ENCODE measurements around the gene PGLYRP1.

PGLYRP1 gene

GRCh38 chr19:46033401-46033800, 10.5 kb upstream of the PGLYRP1 start:
- in situ Hi-C loops (cut with MboI; ENCODE audit: low sequenced_read_pairs), result no loop called here

DNA sequence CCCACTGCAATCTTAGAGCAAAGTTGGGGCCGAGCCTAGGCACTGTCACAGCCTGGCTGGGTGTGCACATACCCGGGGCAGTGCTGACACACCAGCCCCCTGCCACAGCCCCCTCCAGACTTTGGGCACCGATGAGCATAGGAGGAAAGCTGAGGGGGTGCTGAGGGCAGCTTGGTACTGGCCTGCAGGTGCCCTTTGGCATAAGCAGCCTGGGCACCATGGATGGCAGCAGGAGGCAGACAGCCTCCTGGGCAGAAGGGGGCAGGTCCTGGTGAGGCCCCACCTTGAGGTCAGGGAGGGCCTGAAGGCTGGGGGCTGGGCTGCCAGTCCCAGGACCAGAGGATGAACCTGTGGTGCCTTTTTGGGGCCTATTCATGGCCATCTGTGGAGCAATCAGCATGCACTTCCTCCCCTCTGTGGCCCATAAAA, 9.8 kb upstream of the PGLYRP1 start:
- in situ Hi-C loops (cut with MboI; ENCODE audit: low sequenced_read_pairs), result no loop called here

DNA sequence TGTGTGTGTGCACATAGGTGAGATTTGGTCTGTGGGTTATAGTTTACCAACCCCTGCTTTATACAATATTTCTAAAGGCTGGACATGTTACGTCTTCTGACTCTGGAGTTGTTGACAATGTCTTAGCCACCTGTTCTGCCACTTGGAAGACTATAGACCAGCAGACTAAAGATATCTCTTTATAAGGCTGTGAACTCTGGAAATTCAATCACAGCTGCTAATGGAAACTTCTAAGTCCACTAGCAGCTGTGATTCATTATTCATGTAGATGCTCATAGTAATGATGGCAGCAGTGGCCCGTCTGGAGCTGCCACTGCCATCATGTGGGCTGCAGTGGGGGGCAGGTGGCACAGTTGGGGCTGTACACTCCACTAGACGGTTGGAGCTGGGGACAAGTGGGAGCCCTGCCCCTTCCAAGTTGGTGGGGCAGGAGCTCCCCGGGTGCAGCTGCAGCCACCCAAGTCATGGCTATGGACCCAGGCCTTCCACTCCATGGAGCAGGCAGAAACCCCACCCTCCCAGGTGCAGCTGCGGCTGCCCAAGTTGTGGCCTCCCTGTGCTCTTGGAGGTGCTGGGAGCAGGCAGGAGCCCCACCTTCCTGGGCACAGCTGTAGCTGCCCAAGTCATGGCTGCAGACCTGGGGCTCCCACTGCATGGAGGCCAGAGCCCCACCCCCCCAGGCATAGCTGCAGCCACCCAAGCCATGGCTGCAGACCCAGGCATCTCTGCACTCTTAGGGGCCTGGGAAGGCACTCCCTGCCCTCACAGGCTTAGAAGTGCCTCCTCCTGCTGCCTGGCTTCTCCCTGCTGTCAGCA, 9.1 kb upstream of the PGLYRP1 start:
- in situ Hi-C loops (cut with MboI; ENCODE audit: low sequenced_read_pairs), result no loop called here

DNA sequence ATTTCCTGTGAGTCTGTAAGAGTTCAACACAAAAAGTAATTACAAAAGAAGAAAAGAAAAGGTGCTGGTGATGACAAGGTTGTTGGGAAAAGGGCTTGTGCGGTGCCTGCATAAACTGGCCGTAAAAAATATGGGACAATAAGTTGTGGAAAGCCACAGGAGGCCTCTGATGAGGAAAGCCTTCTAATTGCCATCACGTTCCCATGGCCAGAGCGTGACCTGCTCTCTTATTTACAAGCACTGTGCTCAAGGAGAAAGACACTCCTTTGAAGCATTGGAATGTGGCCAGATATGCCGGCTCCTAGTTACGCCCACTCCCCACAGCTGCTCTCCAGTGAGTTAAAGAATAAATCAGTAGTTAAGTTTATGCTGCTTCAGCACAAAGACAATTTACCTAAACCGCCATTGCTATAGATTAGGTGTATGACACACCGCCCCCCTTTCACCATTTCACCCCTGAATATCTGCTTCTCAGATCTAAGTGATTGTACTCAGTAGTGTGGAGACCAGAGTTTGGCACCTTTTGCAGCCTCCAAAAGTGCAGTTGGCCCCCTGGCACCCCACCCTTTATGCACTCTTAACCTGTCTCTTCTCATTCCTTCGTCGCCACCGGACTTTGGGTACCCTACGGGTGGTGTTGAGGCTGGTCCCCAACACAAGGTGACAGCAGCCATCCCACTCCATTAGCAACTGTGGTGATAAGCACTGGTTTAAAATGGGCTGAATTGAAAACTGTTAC, 8.1 kb upstream of the PGLYRP1 start:
- in situ Hi-C loops (cut with MboI; ENCODE audit: low sequenced_read_pairs), result no loop called here

GRCh38 chr19:46025835-46026234, 3.0 kb upstream of the PGLYRP1 start:
- in situ Hi-C loops (cut with MboI; ENCODE audit: low sequenced_read_pairs), result no loop called here

GRCh38 chr19:46023311-46023779, 492 bp upstream of the PGLYRP1 start:
- in situ Hi-C loops (cut with MboI; ENCODE audit: low sequenced_read_pairs), result no loop called here

- in situ Hi-C loops (cut with MboI; ENCODE audit: low sequenced_read_pairs), result no loop called here
Measured at GRCh38 chr19:46022061-46022430, 807 bp downstream of the PGLYRP1 start.

GRCh38 chr19:46021531-46022041, 1.3 kb downstream of the PGLYRP1 start:
- in situ Hi-C loops (cut with MboI; ENCODE audit: low sequenced_read_pairs), result no loop called here

GRCh38 chr19:46020819-46021125, 2.1 kb downstream of the PGLYRP1 start:
- in situ Hi-C loops (cut with MboI; ENCODE audit: low sequenced_read_pairs), result no loop called here

GRCh38 chr19:46019270-46019669, 3.6 kb downstream of the PGLYRP1 start:
- in situ Hi-C loops (cut with MboI; ENCODE audit: low sequenced_read_pairs), result no loop called here

- in situ Hi-C loops (cut with MboI; ENCODE audit: low sequenced_read_pairs), result no loop called here
Measured at GRCh38 chr19:46018729-46019251, 4.1 kb downstream of the PGLYRP1 start.

DNA sequence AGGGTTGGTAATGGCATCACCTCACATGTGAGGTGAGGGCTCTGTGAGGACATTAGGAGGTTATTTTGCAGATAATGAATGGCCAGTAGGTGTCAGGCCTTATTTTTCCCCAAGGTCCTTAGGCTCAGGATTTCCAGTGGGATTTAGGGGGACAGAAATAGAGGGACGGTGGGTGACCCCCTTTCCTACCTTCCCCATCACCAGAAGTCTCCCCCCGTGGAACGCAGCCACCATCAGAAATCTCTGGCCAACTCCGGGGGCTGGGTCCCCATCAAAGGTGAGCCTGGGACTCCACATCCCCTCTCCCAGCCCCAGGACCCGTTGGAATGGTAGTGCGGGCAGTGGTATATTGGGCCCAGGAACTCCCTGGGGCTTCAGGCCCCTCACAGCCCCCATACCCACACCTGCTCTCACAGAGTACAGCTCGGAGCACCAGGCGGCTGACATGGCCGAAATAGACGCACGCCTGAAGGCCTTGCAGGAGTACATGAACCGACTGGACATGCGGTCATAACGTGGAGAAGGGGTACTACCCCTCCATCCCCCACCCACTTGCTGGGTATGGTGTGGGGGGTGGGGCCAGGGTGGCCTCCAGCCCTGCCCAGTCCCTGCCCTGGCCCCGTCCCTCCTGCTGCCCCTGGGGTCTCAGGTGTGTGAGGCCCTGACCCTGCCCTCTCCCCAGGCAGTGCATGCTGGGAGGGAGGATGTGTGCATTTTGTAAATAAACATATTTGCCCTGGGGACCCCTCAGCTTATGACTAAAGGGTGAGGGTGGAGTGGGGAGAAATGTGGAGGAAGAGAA, 4.8 kb downstream of the PGLYRP1 start:
- in situ Hi-C loops (cut with MboI; ENCODE audit: low sequenced_read_pairs), result no loop called here

DNA sequence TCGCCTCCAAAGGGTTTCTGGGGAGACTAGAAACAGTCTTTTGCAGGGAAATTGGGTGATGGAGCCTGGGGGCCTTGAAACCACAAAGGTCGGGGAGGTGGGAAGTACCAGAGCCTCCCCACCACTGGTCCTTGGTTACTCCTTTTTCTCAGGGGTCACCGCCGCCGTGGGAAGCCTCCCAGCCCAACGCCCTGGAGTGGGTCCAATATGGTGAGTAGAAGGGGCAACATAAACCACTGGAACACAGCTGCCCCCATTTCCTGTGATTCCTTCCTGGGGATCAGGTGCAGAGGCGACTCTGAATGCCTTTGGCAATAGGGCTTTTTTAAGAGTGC, 5.8 kb downstream of the PGLYRP1 start:
- in situ Hi-C loops (cut with MboI; ENCODE audit: low sequenced_read_pairs), result no loop called here

DNA sequence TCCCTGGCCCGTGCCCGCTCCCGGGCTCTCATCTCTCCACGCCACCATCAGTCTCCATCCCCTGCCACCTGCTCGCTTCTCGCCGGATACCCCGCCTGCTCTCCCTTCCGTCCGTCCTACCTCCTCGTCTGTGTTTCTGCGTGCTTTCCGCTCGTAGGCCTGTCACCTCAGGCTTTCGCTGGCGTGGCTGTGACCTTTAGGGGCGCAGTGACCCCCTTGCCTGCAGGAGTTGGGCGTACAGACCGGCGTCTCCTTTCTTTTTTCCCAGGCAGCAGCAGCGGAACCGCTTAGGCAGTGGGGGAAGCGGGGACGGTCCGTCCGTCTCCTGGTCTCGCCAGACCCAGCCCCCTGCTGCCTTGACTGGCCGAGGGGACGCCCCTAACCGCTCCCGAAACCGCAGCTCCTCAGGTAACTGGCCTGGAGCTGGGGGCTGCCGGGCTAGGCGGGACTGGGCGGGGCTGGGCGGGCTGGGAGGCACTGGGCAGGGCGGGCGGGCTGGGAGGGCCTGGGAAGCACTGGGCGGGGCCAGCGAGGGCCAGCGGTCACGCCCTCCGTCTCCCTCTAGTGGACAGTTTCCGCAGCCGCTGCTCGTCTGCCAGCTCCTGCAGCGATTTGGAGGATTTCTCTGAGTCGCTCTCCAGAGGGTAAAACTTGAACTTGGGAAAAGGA, 6.3 kb downstream of the PGLYRP1 start:
- in situ Hi-C loops (cut with MboI; ENCODE audit: low sequenced_read_pairs), result no loop called here

DNA sequence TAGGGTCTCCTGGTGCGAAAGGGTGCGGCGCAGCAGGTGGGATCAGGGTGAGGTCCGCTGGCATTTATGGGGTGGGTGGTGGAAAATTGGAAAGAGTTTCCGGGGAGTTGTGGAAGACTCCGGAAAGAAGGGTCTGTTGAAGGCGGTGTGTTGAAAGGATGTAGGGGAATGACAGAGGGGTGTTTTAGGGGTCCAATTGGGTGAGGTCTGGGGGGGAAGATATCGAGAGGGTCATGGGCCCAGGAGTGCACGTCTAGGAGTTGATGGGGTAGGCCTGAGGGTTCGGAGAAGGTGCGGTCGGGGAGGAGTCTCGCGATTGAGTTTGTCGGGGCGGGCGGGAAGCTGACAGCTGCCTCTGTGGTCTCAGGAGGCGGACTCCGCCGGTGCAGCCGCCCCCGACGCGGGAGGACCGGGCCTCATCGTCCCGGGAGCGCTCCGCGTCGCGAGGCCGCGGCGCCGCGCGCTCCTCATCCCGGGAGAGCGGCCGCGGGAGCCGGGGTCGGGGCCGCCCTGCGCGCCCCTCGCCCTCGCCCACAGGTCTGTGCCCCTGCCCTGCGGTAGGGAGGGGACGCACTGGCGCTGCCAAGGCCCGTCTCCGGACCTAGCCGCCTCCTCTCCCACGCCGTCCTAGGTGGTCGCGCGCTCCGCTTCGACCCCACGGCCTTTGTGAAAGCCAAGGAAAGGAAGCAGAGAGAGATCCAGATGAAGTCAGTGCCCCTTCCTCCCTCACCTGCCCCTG, 7.0 kb downstream of the PGLYRP1 start:
- in situ Hi-C loops (cut with MboI; ENCODE audit: low sequenced_read_pairs), result no loop called here

DNA sequence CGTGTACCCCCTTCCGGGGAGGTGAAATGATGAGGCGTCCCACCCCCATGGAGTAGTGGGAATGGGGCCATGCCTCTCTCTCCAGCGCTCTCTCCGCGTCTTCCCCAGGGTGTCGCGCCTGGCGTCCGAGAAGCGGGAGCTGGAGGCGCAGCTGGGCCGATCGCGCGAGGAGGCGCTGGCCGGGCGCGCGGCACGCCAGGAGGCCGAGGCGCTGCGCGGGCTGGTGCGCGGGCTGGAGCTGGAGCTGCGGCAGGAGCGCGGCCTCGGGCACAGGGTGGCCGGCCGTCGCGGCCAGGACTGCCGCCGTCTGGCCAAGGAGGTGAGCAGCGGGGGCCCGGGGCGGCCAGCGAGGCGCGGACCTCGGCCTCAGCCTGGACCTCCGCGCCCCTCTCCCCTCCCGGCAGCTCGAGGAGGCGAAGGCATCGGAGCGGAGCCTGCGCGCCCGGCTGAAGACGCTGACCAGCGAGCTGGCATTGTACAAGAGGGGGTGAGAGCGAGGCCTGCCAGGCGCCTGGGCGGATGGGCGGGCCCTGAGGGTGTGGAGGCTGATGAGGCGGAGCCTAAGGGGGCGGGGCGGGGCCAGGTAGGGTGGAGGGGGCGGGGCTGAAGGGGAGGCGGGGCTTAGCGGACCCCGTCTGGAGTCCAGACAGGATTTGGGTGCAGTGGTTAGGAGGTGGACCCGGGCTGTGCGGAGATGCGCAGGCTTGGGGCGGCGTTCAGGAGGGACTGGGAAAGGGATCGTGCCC, 7.7 kb downstream of the PGLYRP1 start:
- in situ Hi-C loops (cut with MboI; ENCODE audit: low sequenced_read_pairs), result no loop called here

- in situ Hi-C loops (cut with MboI; ENCODE audit: low sequenced_read_pairs), result no loop called here
Measured at GRCh38 chr19:46014534-46014933, 8.3 kb downstream of the PGLYRP1 start.

- in situ Hi-C loops (cut with MboI; ENCODE audit: low sequenced_read_pairs), result no loop called here
Measured at GRCh38 chr19:46009530-46010510, 13.0 kb downstream of the PGLYRP1 start.

Data from HL-60/S4 treated with retinoic acid at 250 ng/mL for 4 days and 3 days (cell line).